ENCODE results near the gene COL1A2.

Gene COL1A2

DNA sequence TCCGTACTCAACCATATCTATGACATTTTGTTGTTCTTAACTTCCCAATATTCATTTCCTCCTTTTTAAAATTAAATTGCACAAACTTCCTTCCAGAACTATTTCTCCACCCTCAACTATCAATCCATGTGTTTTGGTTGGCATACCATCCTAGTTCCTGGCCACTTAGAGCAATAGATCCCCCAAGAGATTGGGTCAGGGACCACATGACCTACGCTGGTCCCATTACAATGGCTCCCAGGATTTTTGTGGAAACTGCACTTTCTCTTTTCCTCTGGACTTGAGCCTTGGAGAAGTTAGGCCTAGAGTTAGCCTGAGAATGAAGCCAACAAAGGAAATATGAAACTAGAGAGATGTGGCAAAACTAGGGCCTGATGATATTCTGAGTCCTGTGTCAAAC is 59.2 kb downstream of the COL1A2 start:
- in situ Hi-C loops (cut with MboI; ENCODE audit: low pct_unique_long_range_greater_than_20kb, low sequenced_read_pairs, unreplicated experiment): no loop called here
- no peak for DNase-seq (ENCODE audit: low spot score)
- TF ChIP-seq, protein P1, sequence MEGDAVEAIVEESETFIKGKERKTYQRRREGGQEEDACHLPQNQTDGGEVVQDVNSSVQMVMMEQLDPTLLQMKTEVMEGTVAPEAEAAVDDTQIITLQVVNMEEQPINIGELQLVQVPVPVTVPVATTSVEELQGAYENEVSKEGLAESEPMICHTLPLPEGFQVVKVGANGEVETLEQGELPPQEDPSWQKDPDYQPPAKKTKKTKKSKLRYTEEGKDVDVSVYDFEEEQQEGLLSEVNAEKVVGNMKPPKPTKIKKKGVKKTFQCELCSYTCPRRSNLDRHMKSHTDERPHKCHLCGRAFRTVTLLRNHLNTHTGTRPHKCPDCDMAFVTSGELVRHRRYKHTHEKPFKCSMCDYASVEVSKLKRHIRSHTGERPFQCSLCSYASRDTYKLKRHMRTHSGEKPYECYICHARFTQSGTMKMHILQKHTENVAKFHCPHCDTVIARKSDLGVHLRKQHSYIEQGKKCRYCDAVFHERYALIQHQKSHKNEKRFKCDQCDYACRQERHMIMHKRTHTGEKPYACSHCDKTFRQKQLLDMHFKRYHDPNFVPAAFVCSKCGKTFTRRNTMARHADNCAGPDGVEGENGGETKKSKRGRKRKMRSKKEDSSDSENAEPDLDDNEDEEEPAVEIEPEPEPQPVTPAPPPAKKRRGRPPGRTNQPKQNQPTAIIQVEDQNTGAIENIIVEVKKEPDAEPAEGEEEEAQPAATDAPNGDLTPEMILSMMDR (IDR thresholded peaks at IDR 0.05; ENCODE audit: extremely low read depth, insufficient read depth, missing control alignments): no peak

GRCh38 chr7:94458041-94458440 is 63.3 kb downstream of the COL1A2 start:
- DNase-seq (ENCODE audit: low spot score): no peak
- in situ Hi-C loops (cut with MboI; ENCODE audit: low pct_unique_long_range_greater_than_20kb, low sequenced_read_pairs, unreplicated experiment): no loop called here

DNA sequence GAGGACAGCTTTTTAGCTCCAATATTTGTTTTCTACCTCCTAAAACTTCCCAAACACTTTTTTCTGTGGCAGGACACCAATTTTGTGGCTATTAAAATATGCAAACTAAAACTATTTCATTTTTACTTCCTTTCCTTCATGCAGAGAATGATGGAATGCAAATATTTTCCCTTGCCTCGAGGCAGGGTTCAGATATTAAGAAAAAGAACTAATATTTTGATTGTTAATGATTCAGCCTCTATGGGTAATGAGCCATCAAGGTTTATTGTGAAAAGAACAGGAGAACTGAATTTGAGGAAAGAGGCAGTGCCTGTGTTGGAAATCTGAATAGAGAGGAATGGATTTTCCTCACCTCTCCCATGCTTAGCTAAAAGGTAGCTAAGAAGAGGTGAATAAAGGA is 71.8 kb downstream of the COL1A2 start:
- no peak for DNase-seq (ENCODE audit: low spot score)
- TF ChIP-seq, protein P1 (IDR thresholded peaks at IDR 0.05; ENCODE audit: extremely low read depth, insufficient read depth, missing control alignments): no peak
- in situ Hi-C loops (cut with MboI; ENCODE audit: low pct_unique_long_range_greater_than_20kb, low sequenced_read_pairs, unreplicated experiment): no loop called here

More at GRCh38 chr7:94458041-94458440, 63.3 kb downstream of the COL1A2 start:
- TF ChIP-seq, protein P1 (IDR thresholded peaks at IDR 0.05; ENCODE audit: extremely low read depth, insufficient read depth, missing control alignments): no peak

- in situ Hi-C loops (cut with MboI; ENCODE audit: low pct_unique_long_range_greater_than_20kb, low sequenced_read_pairs, unreplicated experiment): no loop called here
- TF ChIP-seq, protein P1 (IDR thresholded peaks at IDR 0.05; ENCODE audit: extremely low read depth, insufficient read depth, missing control alignments): no peak
Measured at GRCh38 chr7:94471604-94472003, 76.9 kb downstream of the COL1A2 start.

GRCh38 chr7:94472608-94473007 is 77.9 kb downstream of the COL1A2 start:
- no peak for DNase-seq (ENCODE audit: low spot score)
- in situ Hi-C loops (cut with MboI; ENCODE audit: low pct_unique_long_range_greater_than_20kb, low sequenced_read_pairs, unreplicated experiment): no loop called here
- TF ChIP-seq, protein P1 (IDR thresholded peaks at IDR 0.05; ENCODE audit: extremely low read depth, insufficient read depth, missing control alignments): no peak

More at GRCh38 chr7:94471604-94472003, 76.9 kb downstream of the COL1A2 start:
- DNase-seq (ENCODE audit: low spot score): no peak

- in situ Hi-C loops (cut with MboI; ENCODE audit: low pct_unique_long_range_greater_than_20kb, low sequenced_read_pairs, unreplicated experiment): no loop called here
- DNase-seq (ENCODE audit: low spot score): no peak
- TF ChIP-seq, protein P1 (IDR thresholded peaks at IDR 0.05; ENCODE audit: extremely low read depth, insufficient read depth, missing control alignments): no peak
Measured at GRCh38 chr7:94476251-94476840, 81.7 kb downstream of the COL1A2 start.

All from GM13977 (cell line).